Bladder microvascular endothelial cell (primary cell): Measurements from ENCODE around the gene ZBTB17. TPM values are rescaled to one million over a fixed set of nuclear protein-coding genes. Genes with fewer than 3 reads are reported as not detected.

ENCODE experiments used
- total RNA-seq: library from RNA; depleted of rRNA; stranded (reverse); fragments of >200 nt; gene quantifications from 2 replicates; pipeline ENCODE4 v1.2.3, GENCODE V29; 2014

ZBTB17 gene
- 39.8 and 58.2 TPM in 2 replicates for total RNA-seq

GRCh38 chr1:15975805-15976680 lies at the start of gene ZBTB17:
TSS of gene ZBTB17 (minus strand) at chr1:15976101. CDS start at chr1:15948495, 27,606 bp downstream.

GRCh38 chr1:16021681-16022080 lies 45.8 kb upstream of the ZBTB17 start, which contains the start of gene CLCNKA:
TSS of gene CLCNKA (plus strand) at chr1:16022036. CDS start at chr1:16022620, 584 bp downstream.

GRCh38 chr1:16017461-16018303 lies 41.8 kb upstream of the ZBTB17 start, which contains the start of gene HSPB7:
TSS of gene HSPB7 (minus strand) at chr1:16018043. CDS start at chr1:16017963, 80 bp downstream.

Other genes with a start within 250 kb of the ZBTB17 start
- under 0.01 and 0.44 TPM in 2 replicates for gene SLC25A34, start 239.8 kb downstream of the ZBTB17 start, total RNA-seq
- gene TMEM82, start 233.6 kb downstream of the ZBTB17 start, total RNA-seq: not detected in 2 replicates
- 58.6 and 268 TPM in 2 replicates for gene FBLIM1, start 217.3 kb downstream of the ZBTB17 start, total RNA-seq
- 4.7 and 7.2 TPM in 2 replicates for gene UQCRHL, start 168.5 kb downstream of the ZBTB17 start, total RNA-seq
- 10.5 and 35.6 TPM in 2 replicates for gene SPEN, start 128.4 kb downstream of the ZBTB17 start, total RNA-seq
- 0.57 TPM in 1 of 2 replicates, not detected in the other for gene SRARP, start 28.1 kb upstream of the ZBTB17 start, total RNA-seq
- gene HSPB7, start 41.9 kb upstream of the ZBTB17 start, total RNA-seq: 0.06 TPM in 1 of 2 replicates, not detected in the other
- gene CLCNKA, start 45.9 kb upstream of the ZBTB17 start, total RNA-seq: not detected in 2 replicates
- under 0.01 TPM in 1 of 2 replicates, not detected in the other for gene CLCNKB, start 67.7 kb upstream of the ZBTB17 start, total RNA-seq
- under 0.01 TPM in 1 of 2 replicates, not detected in the other for gene FAM131C, start 97.5 kb upstream of the ZBTB17 start, total RNA-seq
- gene EPHA2, start 180.0 kb upstream of the ZBTB17 start, total RNA-seq: 72.7 and 298 TPM in 2 replicates
- gene ARHGEF19, start 236.6 kb upstream of the ZBTB17 start, total RNA-seq: 2.8 and 6.2 TPM in 2 replicates